ENCODE measurements around the gene LRRTM3.

LRRTM3 gene

GRCh38 chr10:66886848-66887247 is 39.0 kb upstream of the LRRTM3 start:
- Histone ChIP-seq H3K9me3 (replicated peaks; ENCODE audit: insufficient read depth, low read length) (no peaks in the 10 kb centered on the region), H4K20me1 (ENCODE audit: insufficient read depth, low read length) (no peaks in the 10 kb centered on the region), H3K4me2 (ENCODE audit: low read depth, low read length) (no peak overlapping the region), H3K9me2 (replicated peaks; ENCODE audit: insufficient read depth, low read length) (no peaks in the 10 kb centered on the region; the same call in 1 of the 2 replicates), H3F3A (ENCODE audit: insufficient read depth, low read length) (no peaks in the 10 kb centered on the region), H3K36me3 (replicated peaks; ENCODE audit: insufficient read depth, low read length) (no peaks in the 10 kb centered on the region), H3K4me3 (ENCODE audit: low read length) (no peak overlapping the region), H3K4me1 (ENCODE audit: low read length) (no peaks in the 10 kb centered on the region), H3K27ac (ENCODE audit: low read length) (no peak overlapping the region), H3K79me2 (ENCODE audit: low read length) (no peaks in the 10 kb centered on the region), H2AFZ (ENCODE audit: low read length) (no peak overlapping the region), H3K9ac (ENCODE audit: low read length) (no peak overlapping the region), H3K27me3 (replicated peaks; ENCODE audit: insufficient read depth, low read length) (no peaks in the 10 kb centered on the region)
- DNase-seq = no peak
- no peak for TF ChIP-seq EZH2 (optimal IDR thresholded peaks at IDR 0.05; ENCODE audit: low read depth, low read length)
- no peak for TF ChIP-seq CTCF (IDR thresholded peaks at IDR 0.05; ENCODE audit: low read length)
- no peak for TF ChIP-seq EZH2phosphoT487 (IDR thresholded peaks at IDR 0.05; ENCODE audit: low read length)

- Histone ChIP-seq H3K9ac (ENCODE audit: low read length) (no peak overlapping the region), H3K4me2 (ENCODE audit: low read depth, low read length) (no peak overlapping the region), H3K27me3 (replicated peaks; ENCODE audit: insufficient read depth, low read length) (no peaks in the 10 kb centered on the region), H3K79me2 (ENCODE audit: low read length) (no peaks in the 10 kb centered on the region), H3K27ac (ENCODE audit: low read length) (no peak overlapping the region), H3K4me3 (ENCODE audit: low read length) (no peak overlapping the region), H2AFZ (ENCODE audit: low read length) (no peak overlapping the region), H3K9me2 (replicated peaks; ENCODE audit: insufficient read depth, low read length) (no peaks in the 10 kb centered on the region; the same call in 1 of the 2 replicates), H3K36me3 (replicated peaks; ENCODE audit: insufficient read depth, low read length) (no peaks in the 10 kb centered on the region), H3K9me3 (replicated peaks; ENCODE audit: insufficient read depth, low read length) (no peaks in the 10 kb centered on the region), H3F3A (ENCODE audit: insufficient read depth, low read length) (no peaks in the 10 kb centered on the region), H3K4me1 (ENCODE audit: low read length) (no peaks in the 10 kb centered on the region), H4K20me1 (ENCODE audit: insufficient read depth, low read length) (no peaks in the 10 kb centered on the region)
- DNase-seq = no peak
- TF ChIP-seq EZH2 (optimal IDR thresholded peaks at IDR 0.05; ENCODE audit: low read depth, low read length) (no peak), CTCF (IDR thresholded peaks at IDR 0.05; ENCODE audit: low read length) (no peak), EZH2phosphoT487 (IDR thresholded peaks at IDR 0.05; ENCODE audit: low read length) (no peak)
These were observed 37.6 kb upstream of the LRRTM3 start for GRCh38 chr10:66888237-66888636.

GRCh38 chr10:66892871-66893270 is 33.0 kb upstream of the LRRTM3 start:
- Histone ChIP-seq H3K4me2 (ENCODE audit: low read depth, low read length) (no peak overlapping the region), H3K9me3 (replicated peaks; ENCODE audit: insufficient read depth, low read length) (no peaks in the 10 kb centered on the region), H3K36me3 (replicated peaks; ENCODE audit: insufficient read depth, low read length) (no peaks in the 10 kb centered on the region), H4K20me1 (ENCODE audit: insufficient read depth, low read length) (no peaks in the 10 kb centered on the region), H3K9ac (ENCODE audit: low read length) (no peak overlapping the region), H3K4me3 (ENCODE audit: low read length) (no peak overlapping the region), H3K4me1 (ENCODE audit: low read length) (no peaks in the 10 kb centered on the region), H3F3A (ENCODE audit: insufficient read depth, low read length) (no peaks in the 10 kb centered on the region), H2AFZ (ENCODE audit: low read length) (no peak overlapping the region), H3K27me3 (replicated peaks; ENCODE audit: insufficient read depth, low read length) (no peaks in the 10 kb centered on the region), H3K79me2 (ENCODE audit: low read length) (no peaks in the 10 kb centered on the region), H3K27ac (ENCODE audit: low read length) (no peak overlapping the region), H3K9me2 (replicated peaks; ENCODE audit: insufficient read depth, low read length) (no peaks in the 10 kb centered on the region; the same call in 1 of the 2 replicates)
- TF ChIP-seq EZH2phosphoT487 (IDR thresholded peaks at IDR 0.05; ENCODE audit: low read length) (no peak), CTCF (IDR thresholded peaks at IDR 0.05; ENCODE audit: low read length) (no peak), EZH2 (optimal IDR thresholded peaks at IDR 0.05; ENCODE audit: low read depth, low read length) (no peak)
- no peak for DNase-seq

Data from MM.1S (cell line).